T-helper 17 cell (primary cell): ENCODE measurements around the gene RPGRIP1L. TPM values are rescaled to one million over a fixed set of nuclear protein-coding genes. Genes with fewer than 3 reads are reported as not detected.
"Not testable (repeated sequence)": the region's sequence is repeated elsewhere in the genome, so short reads cannot be mapped to it uniquely, and the experiment has no call there.

Experiments
- ATAC-seq: fragments of 150-1000 bp; cut with Tn5 transposase; 2 replicates; pipeline ENCODE4 v1.10.0; 2021; ENCODE audit warnings: mild to moderate bottlenecking, moderate library complexity
- DNase-seq, 3 donors: peaks; one replicate each; pipeline versions ENCODE4 v3.0.0 to v3.0.0-alpha.2; 2020 to 2021
- H3K9me3 ChIP-seq: one replicate; pipeline ENCODE4 v1.7.0; 2013; ENCODE audit warnings: low read length, mild to moderate bottlenecking; ENCODE audit not compliant: control insufficient read depth, poor library complexity, severe bottlenecking
- H3K27ac Mint-ChIP-seq: one replicate; pipeline ENCODE4 v1.8.0; 2022; ENCODE audit warnings: mild to moderate bottlenecking, moderate library complexity, mixed read lengths
- H3K27me3 Mint-ChIP-seq: one replicate; pipeline ENCODE4 v1.8.0; 2022; ENCODE audit warnings: mixed read lengths
- H3K36me3 Mint-ChIP-seq: one replicate; pipeline ENCODE4 v1.8.0; 2022; ENCODE audit warnings: low read depth, mixed read lengths
- H3K4me1 Mint-ChIP-seq: one replicate; pipeline ENCODE4 v1.8.0; 2022; ENCODE audit warnings: mild to moderate bottlenecking, mixed read lengths
- H3K4me3 Mint-ChIP-seq: one replicate; pipeline ENCODE4 v1.8.0; 2022; ENCODE audit warnings: mild to moderate bottlenecking, moderate library complexity, mixed read lengths
- total RNA-seq, 4 donors: library from RNA in 2 of 4; stranded (reverse) in 2 of 4; gene quantifications; one replicate each; pipeline ENCODE4 v1.2.3 and lab custom pipeline; 2022 to 2026

The RPGRIP1L gene
- total RNA-seq, 2 donors from 2014 or later: 2.1 to 4.1 TPM

DNA sequence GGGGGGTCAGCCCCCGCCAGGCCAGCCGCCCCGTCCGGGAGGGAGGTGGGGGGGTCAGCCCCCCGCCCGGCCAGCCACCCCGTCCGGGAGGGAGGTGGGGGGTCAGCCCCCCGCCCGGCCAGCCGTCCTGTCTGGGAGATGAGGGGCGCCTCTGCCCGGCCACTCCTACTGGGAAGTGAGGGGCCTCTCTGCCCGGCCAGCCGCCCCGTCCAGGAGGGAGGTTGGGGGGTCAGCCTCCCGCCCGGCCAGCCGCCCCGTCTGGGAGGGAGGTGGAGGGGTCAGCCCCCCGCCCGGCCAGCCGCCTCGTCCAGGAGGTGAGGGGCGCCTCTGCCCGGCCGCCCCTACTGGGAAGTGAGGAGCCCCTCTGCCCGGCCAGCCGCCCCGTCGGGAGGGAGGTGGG, 5.4 kb downstream of the RPGRIP1L start:
- not testable (repeated sequence) for H3K36me3 Mint-ChIP-seq

DNA sequence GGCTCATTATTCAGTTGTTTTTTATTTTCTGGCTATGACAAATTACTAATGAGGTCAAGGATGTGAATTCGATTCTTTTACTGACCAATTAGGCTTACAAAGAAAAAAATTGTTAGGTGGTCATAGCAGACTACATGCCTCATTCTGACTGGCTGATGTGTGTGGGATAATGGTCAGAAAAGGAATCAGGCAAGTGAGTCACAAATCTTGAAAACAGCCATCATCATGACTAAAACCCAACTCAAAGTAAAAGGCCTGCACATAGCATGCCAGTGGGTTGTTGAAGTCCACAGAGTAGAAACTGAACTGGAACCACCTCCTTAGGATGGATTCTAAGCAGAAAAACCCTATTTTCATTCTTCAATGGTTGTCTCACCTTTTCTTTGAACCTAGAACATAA, 8.6 kb downstream of the RPGRIP1L start:
- Mint-ChIP-seq H3K36me3 (peaks cover 2% of the 10 kb centered on the region), H3K4me1 (no peaks in the 10 kb centered on the region), H3K27me3 (no peaks in the 10 kb centered on the region), H3K4me3 (no peak overlapping the region), H3K27ac (no peak overlapping the region)
- ATAC-seq (no peak), DNase-seq (no peak)
- no peaks in the 10 kb centered on the region for H3K9me3 ChIP-seq

More for the DNA sequence above, 5.4 kb downstream of the RPGRIP1L start:
- not testable (repeated sequence) for H3K4me1 Mint-ChIP-seq, ATAC-seq, DNase-seq, H3K27me3 Mint-ChIP-seq, H3K9me3 ChIP-seq, H3K4me3 Mint-ChIP-seq, H3K27ac Mint-ChIP-seq

DNA sequence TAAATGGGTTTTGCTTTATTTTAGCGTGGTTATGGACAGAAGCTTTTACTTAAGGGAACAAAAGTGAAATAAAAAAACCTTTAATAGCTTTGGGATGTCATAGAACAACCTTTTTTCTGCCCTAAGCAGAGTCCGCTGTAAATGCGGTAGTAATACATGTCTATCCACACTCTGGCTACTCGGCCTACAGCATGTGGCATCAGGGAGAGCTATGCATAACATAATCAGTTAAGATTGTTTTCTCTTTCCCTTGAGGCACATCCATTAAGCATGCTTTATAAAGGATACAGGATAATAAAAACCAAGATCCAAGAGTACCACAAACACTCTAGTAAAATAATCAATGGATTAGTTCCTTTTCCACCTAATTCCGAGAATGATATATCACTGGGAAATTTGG, 10.3 kb downstream of the RPGRIP1L start:
- no peak overlapping the region for H3K27ac Mint-ChIP-seq
- DNase-seq: no peak
- H3K9me3 ChIP-seq: no peaks in the 10 kb centered on the region
- no peak for ATAC-seq
- no peaks in the 10 kb centered on the region for H3K27me3 Mint-ChIP-seq
- H3K4me1 Mint-ChIP-seq: no peaks in the 10 kb centered on the region
- H3K36me3 Mint-ChIP-seq: peaks cover 2% of the 10 kb centered on the region
- no peak overlapping the region for H3K4me3 Mint-ChIP-seq

DNA sequence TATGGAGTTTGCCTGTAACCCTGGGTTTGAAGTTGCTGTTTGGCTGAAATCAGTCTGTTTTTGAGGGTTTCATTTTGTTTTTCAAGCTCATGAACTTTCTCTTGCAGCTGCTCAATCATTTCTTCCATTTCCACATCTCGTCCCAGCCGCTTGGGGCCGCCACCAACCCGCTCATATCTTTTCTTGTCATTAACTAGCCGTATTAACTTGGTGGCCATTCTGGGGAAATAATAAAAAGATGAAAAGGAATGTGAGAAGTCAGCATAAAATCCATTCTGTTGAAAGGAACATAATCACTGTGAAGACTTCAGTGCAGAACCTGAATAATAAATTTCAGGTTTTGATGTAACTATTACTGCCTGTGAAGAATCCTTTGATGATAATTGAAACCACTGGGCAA, 11.5 kb downstream of the RPGRIP1L start:
- Mint-ChIP-seq H3K4me3 (no peak overlapping the region), H3K36me3 (peaks cover 2% of the 10 kb centered on the region), H3K27ac (no peak overlapping the region), H3K27me3 (no peaks in the 10 kb centered on the region), H3K4me1 (no peaks in the 10 kb centered on the region)
- no peaks in the 10 kb centered on the region for H3K9me3 ChIP-seq
- ATAC-seq: no peak
- no peak for DNase-seq

DNA sequence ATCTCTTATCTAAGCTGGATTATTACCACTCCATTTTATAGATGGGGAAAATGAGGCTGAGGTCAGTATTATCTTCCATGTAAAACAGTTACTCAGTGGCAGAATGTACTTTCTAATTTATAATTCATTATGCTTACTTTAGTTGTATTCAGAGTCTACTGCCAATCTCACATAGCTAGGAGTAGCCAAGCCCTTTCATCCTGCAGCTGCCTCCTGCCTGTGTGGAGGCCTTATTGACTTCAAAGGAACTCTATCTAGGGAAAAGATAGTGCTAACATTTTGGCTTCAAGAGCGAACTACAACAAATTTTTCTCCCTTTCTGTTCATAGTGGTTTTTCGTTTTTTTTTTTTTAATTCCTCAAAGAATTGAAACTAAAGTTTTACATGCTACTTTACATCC, 12.9 kb downstream of the RPGRIP1L start:
- H3K9me3 ChIP-seq: no peaks in the 10 kb centered on the region
- no peak for ATAC-seq
- Mint-ChIP-seq H3K27ac (no peak overlapping the region), H3K27me3 (no peaks in the 10 kb centered on the region), H3K4me1 (no peaks in the 10 kb centered on the region), H3K36me3 (peaks cover 2% of the 10 kb centered on the region), H3K4me3 (no peak overlapping the region)
- no peak for DNase-seq

DNA sequence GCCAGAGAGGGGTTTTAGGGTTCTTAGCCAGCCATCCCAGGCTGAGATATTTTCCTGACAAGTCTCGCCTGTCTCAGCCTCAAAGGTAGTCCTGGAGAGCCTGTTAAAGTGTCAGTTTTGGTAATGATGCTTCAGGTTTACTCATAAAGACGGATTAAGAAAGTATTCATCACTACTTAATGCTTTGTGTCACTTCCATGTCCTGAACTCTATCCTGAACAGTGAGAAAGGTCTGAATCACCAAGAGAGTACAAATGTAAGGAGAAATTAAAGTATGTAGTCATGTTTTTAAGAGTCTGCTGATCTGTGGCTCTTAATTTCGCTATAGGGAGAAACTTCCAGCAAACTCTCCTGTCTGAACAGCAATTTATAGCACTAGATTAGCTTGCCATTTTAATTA, 14.0 kb downstream of the RPGRIP1L start:
- no peak overlapping the region for H3K4me3 Mint-ChIP-seq
- H3K4me1 Mint-ChIP-seq: no peaks in the 10 kb centered on the region
- H3K36me3 Mint-ChIP-seq: peaks cover 2% of the 10 kb centered on the region
- no peaks in the 10 kb centered on the region for H3K9me3 ChIP-seq
- no peak for DNase-seq
- H3K27me3 Mint-ChIP-seq: no peaks in the 10 kb centered on the region
- ATAC-seq: no peak
- H3K27ac Mint-ChIP-seq: no peak overlapping the region

DNA sequence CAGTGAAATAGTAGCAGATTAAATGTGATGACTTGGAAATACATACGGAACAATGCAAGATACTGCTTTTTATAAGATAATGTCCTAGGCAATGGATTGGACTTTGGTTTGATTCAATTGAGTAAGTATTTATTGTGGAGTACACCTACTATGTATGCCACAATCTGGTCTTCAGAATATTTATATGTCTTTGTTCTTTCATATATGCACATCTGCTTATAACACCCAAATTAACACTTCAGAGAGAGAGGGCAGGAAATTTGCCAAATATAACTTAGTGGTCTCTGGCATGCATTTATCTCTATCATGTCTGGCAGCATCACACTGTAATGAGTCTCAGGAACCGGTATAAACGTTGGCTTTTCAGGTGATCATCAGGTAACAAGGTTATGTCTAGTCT, 16.9 kb downstream of the RPGRIP1L start:
- Mint-ChIP-seq H3K36me3 (peaks cover 6% of the 10 kb centered on the region), H3K27me3 (no peaks in the 10 kb centered on the region), H3K27ac (no peak overlapping the region), H3K4me1 (no peaks in the 10 kb centered on the region), H3K4me3 (no peak overlapping the region)
- ATAC-seq (no peak), DNase-seq (no peak)
- no peaks in the 10 kb centered on the region for H3K9me3 ChIP-seq

DNA sequence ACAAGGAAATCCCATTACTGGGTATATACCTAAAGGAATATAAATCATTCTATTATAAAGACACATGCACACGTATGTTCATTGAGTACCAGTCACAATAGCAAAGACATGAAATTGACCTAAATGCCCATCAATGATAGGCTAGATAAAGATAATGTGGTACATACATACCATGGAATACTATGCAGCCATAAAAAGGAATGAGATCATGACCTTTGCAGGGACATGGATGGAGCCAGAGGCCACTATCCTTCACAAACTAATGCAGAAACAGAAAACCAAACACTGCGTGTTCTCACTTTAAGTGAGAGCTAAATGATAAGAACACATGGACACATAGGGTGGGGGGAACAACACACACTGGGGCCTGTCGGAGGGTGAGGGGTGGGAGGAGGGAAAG, 18.3 kb downstream of the RPGRIP1L start:
- H3K27ac Mint-ChIP-seq, H3K9me3 ChIP-seq, DNase-seq, ATAC-seq, H3K4me1 Mint-ChIP-seq, H3K27me3 Mint-ChIP-seq, H3K4me3 Mint-ChIP-seq: not testable (repeated sequence)
- peaks cover 10% of the 10 kb centered on the region for H3K36me3 Mint-ChIP-seq

DNA sequence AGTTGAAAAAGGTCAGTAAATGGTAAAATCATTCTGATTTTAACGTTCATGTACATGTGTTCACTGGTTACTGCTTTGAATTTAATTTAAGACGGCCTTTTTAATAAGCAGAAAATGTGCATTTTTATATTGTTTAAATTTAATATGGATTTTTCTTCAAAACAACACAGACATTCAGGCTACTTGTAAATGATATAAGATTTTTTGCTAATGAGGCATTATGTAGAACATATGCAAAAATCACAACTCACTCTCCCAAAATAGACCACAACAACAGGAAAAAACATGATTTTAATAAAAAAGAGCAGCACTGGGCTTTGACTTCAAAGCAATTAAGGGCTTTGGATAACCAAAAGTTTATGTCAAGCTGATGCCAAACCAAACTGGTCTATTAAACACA, 22.3 kb downstream of the RPGRIP1L start:
- Mint-ChIP-seq H3K27me3 (no peaks in the 10 kb centered on the region), H3K27ac (no peak overlapping the region), H3K4me3 (no peak overlapping the region), H3K4me1 (peaks cover 3% of the 10 kb centered on the region), H3K36me3 (peaks cover 12% of the 10 kb centered on the region)
- no peak for DNase-seq
- ATAC-seq: no peak
- H3K9me3 ChIP-seq: no peaks in the 10 kb centered on the region

DNA sequence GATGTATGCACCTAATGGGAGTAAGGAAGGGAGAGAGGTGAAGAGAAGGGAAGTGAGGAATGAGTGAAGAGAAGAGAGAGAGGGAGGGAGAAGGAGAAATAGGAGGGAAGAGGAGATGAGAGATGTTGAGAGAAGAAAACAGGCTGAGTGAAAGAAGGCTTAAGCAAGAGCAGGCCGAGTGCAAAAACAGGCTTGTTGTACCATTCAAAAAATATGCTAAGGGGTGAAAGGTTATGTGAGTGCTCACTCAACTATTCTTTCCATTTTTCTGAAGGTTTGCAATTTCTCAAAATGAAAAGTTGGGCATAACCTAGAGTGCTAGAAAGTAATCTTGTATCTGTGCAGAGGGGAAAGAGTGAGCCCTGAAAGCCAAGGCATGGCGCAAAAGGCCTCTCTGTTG, 22.9 kb downstream of the RPGRIP1L start:
- Mint-ChIP-seq H3K27ac (no peak overlapping the region), H3K36me3 (peaks cover 12% of the 10 kb centered on the region), H3K27me3 (no peaks in the 10 kb centered on the region), H3K4me3 (no peak overlapping the region), H3K4me1 (peaks cover 3% of the 10 kb centered on the region)
- no peak for DNase-seq
- H3K9me3 ChIP-seq: no peaks in the 10 kb centered on the region
- no peak for ATAC-seq

DNA sequence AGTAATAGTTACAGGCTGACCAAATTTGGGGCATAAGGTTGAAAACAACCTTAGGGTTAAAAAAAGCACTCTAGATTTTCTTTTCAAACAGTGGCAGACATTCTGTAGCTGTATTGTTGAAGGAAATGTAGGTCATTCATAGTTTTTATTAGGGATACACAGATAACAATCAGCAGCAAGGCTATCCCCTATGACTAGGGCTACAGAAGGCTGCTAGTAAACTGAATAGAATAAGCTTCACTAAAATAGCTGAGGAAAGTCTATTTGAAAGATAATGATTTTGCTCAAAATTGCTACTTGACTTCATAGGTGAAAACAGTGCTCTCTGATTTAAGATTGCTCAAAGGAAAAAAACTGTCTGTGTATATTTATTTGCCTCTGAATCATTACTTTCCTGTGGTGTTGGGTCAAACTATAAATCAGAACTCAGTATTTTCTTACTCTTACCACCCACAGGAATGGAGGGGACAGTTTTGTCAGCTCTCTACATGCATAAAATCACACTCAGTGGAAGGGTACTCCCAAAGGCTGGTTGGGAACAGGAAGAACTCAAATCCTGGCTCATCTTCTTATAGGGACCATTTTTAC, 24.8 kb downstream of the RPGRIP1L start:
- no peak for DNase-seq
- H3K4me3 Mint-ChIP-seq: no peak overlapping the region
- no peak overlapping the region for H3K27ac Mint-ChIP-seq
- H3K4me1 Mint-ChIP-seq: peaks cover 3% of the 10 kb centered on the region
- peaks cover 12% of the 10 kb centered on the region for H3K36me3 Mint-ChIP-seq
- no peaks in the 10 kb centered on the region for H3K27me3 Mint-ChIP-seq
- no peak for ATAC-seq
- no peaks in the 10 kb centered on the region for H3K9me3 ChIP-seq

DNA sequence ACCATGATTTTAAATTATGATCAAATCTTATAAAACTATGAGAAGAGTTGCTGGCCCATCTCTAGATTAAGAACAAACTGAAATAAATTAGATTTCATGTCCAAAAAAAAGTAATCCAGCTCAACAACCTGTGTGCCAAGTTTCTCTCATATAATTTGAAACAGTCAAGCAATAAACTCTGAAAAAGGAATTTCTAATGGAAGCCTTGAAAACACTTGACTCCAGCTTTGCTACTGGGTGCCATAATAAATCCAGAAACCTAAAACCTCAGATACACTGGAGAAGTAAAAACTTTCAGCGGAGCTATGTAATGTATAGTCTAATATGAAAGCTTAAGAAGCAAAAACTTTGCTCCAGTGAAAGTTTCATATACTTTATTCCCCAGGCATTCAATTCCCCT, 25.5 kb downstream of the RPGRIP1L start:
- no peak for DNase-seq
- H3K27ac Mint-ChIP-seq: no peak overlapping the region
- H3K27me3 Mint-ChIP-seq: no peaks in the 10 kb centered on the region
- H3K4me3 Mint-ChIP-seq: no peak overlapping the region
- H3K36me3 Mint-ChIP-seq: peaks cover 6% of the 10 kb centered on the region
- H3K9me3 ChIP-seq: no peaks in the 10 kb centered on the region
- H3K4me1 Mint-ChIP-seq: peaks cover 3% of the 10 kb centered on the region
- ATAC-seq: no peak

DNA sequence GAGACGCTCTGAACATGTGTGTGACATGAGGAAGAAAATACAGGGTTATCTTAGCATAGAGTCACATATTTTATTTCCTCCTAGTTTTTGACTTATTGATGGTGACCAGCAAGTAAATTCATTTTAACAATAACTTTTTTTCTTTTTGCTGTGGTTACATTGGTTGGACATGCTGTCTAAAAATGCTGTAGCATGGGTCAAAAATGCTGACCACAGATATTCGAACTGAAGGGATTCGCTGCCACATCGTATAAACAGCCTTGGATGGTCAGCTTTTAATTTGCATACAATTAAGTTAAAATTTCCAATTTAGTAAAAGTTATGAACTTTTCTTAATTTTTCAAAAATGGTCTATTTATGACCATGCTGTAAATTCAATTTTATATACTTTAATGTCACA, 30.5 kb downstream of the RPGRIP1L start:
- H3K36me3 Mint-ChIP-seq: peaks cover 2% of the 10 kb centered on the region
- no peak overlapping the region for H3K27ac Mint-ChIP-seq
- H3K4me1 Mint-ChIP-seq: no peaks in the 10 kb centered on the region
- no peaks in the 10 kb centered on the region for H3K27me3 Mint-ChIP-seq
- no peak for ATAC-seq
- H3K9me3 ChIP-seq: no peaks in the 10 kb centered on the region
- no peak overlapping the region for H3K4me3 Mint-ChIP-seq
- no peak for DNase-seq

DNA sequence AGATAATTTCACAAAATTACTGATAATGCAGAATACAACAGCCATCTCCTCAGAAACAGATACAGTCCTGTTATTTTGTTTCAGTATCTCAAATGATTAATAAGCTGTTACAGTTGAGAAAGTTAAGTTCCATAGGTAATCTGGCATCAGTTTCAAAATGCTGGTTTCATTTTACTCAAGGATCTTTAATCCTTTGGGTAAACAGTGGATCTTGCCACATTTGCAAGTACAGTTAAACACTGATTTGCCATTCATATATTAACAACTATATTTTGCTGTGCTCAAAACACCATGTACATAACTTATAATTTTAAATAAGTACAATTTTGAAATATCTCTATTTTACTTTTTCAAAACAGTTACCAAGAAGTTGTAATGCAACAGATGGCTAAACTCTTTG, 31.2 kb downstream of the RPGRIP1L start:
- no peak for ATAC-seq
- no peaks in the 10 kb centered on the region for H3K9me3 ChIP-seq
- no peaks in the 10 kb centered on the region for H3K27me3 Mint-ChIP-seq
- no peak for DNase-seq
- no peak overlapping the region for H3K27ac Mint-ChIP-seq
- H3K36me3 Mint-ChIP-seq: peaks cover 1% of the 10 kb centered on the region
- no peak overlapping the region for H3K4me3 Mint-ChIP-seq
- no peaks in the 10 kb centered on the region for H3K4me1 Mint-ChIP-seq
